CD8-positive, alpha-beta memory T cell (primary cell): ENCODE results near the gene PLXNA2. TPM values are rescaled to one million over a fixed set of nuclear protein-coding genes. Genes with fewer than 3 reads are reported as not detected.

Source experiments
- CTCF ChIA-PET: fragments of 350-600 bp; sonication (Branson Sonifier 250); formaldehyde crosslinking; loops from one replicate; lab custom pipeline; 2021; ENCODE audit warnings: antibody characterized with exemption; lab: Charles Lee
- POLR2A ChIA-PET: fragments of 350-600 bp; sonication (Branson Sonifier 250); formaldehyde crosslinking; loops from one replicate; lab custom pipeline; 2021; ENCODE audit warnings: antibody characterized with exemption; lab: Charles Lee
- DNase-seq, 5 donors: peaks; one replicate each; pipeline versions ENCODE4 v3.0.0 to v3.0.0-alpha.2; 2020 to 2022; ENCODE audit warnings: mixed read lengths in 1 of 5
- H3K27ac ChIP-seq: one replicate; pipeline ENCODE4 v1.7.0; 2013; ENCODE audit warnings: low read depth, mild to moderate bottlenecking, low read length, moderate library complexity
- H3K27me3 ChIP-seq: 2 replicates; pipeline ENCODE4 v1.7.0; 2013; ENCODE audit warnings: low read length, mild to moderate bottlenecking; ENCODE audit not compliant: insufficient read depth, poor library complexity, severe bottlenecking
- H3K36me3 ChIP-seq: 2 replicates; pipeline ENCODE4 v1.7.0; 2013; ENCODE audit warnings: mild to moderate bottlenecking, low read length, moderate library complexity; ENCODE audit not compliant: insufficient read depth
- H3K4me1 ChIP-seq: 2 replicates; pipeline ENCODE4 v1.7.0; 2013; ENCODE audit warnings: mild to moderate bottlenecking, low read length, moderate library complexity; ENCODE audit not compliant: insufficient read depth
- H3K4me3 ChIP-seq: 2 replicates; pipeline ENCODE4 v1.7.0; 2013; ENCODE audit warnings: mild to moderate bottlenecking, low read length
- H3K9me3 ChIP-seq: 2 replicates; pipeline ENCODE4 v1.7.0; 2013; ENCODE audit warnings: mild to moderate bottlenecking, low read length
- H3K27ac Mint-ChIP-seq, 8 donors: one replicate each; pipeline ENCODE4 v1.8.0; 2020 to 2021; ENCODE audit warnings: mixed read lengths in 8 of 8, mild to moderate bottlenecking in 6 of 8, inconsistent platforms in 3 of 8, moderate library complexity in 3 of 8
- H3K27me3 Mint-ChIP-seq, 2 donors: one replicate each; pipeline ENCODE4 v1.8.0; 2020 to 2021; ENCODE audit warnings: mixed read lengths in 2 of 2, mild to moderate bottlenecking in 1 of 2, moderate library complexity in 1 of 2
- H3K36me3 Mint-ChIP-seq, 3 donors: one replicate each; pipeline ENCODE4 v1.8.0; 2020 to 2021; ENCODE audit warnings: mixed read lengths in 3 of 3, inconsistent platforms in 1 of 3, mild to moderate bottlenecking in 1 of 3
- H3K4me1 Mint-ChIP-seq, 3 donors: one replicate each; pipeline ENCODE4 v1.8.0; 2020 to 2021; ENCODE audit warnings: mixed read lengths in 3 of 3, inconsistent platforms in 1 of 3, mild to moderate bottlenecking in 1 of 3
- H3K4me3 Mint-ChIP-seq, 7 donors: one replicate each; pipeline ENCODE4 v1.8.0; 2020 to 2021; ENCODE audit warnings: mixed read lengths in 7 of 7, mild to moderate bottlenecking in 6 of 7, moderate library complexity in 4 of 7, inconsistent platforms in 2 of 7
- H3K9me3 Mint-ChIP-seq, 5 donors: one replicate each; pipeline ENCODE4 v1.8.0; 2020 to 2022; ENCODE audit warnings: mixed read lengths in 5 of 5, mild to moderate bottlenecking in 3 of 5, moderate library complexity in 2 of 5, inconsistent platforms in 1 of 5
- polyA plus RNA-seq: library from polyadenylated mRNA; unstranded; fragments of 300-500 nt; fragmentation: Illumina TruSeq; gene quantifications from one replicate; pipeline ENCODE4 v1.2.3, GENCODE V29; 2021
- total RNA-seq, 2 experiments: library from RNA; stranded (reverse); gene quantifications; one replicate each; pipeline ENCODE4 v1.2.3, GENCODE V29; 2021

Gene PLXNA2
- total and polyA plus RNA-seq, 3 experiments from 2014 or later = 0.75 to 1.1 (median 1.0) TPM

DNA sequence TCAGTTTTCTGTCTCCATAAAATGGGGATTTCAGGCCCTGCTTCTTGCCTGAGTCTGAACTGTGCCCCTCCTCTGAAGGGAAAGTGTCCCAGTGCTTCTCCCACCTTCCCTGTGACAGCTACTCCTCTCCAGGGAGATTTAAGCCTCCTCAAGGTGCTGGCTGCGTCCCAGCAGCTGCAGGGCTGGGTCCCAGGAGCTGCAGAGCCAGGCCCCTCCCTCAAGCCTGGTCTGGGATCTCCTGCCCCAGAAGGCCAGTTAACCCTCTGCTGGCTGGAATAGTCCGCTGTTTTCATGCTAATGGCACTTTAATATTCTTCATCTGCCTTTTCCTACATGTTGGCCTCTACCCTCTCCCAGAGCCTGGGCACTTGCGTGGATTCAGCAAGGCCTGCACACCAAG, 99.0 kb downstream of the PLXNA2 start:
- H3K9me3 ChIP-seq = no peaks in the 10 kb centered on the region
- Mint-ChIP-seq H3K27ac (no peak overlapping the region), H3K4me1 (no peaks in the 10 kb centered on the region), H3K9me3 (no peaks in the 10 kb centered on the region), H3K27me3 (peaks cover 0 to 4% of the 10 kb centered on the region in 2 donors), H3K4me3 (no peak overlapping the region), H3K36me3 (no peaks in the 10 kb centered on the region)
- no peaks in the 10 kb centered on the region for H3K36me3 ChIP-seq
- no peak for DNase-seq
- no peak overlapping the region for H3K27ac ChIP-seq
- CTCF ChIA-PET = no interaction called here
- no peak overlapping the region for H3K4me3 ChIP-seq
- H3K27me3 ChIP-seq = no peaks in the 10 kb centered on the region
- H3K4me1 ChIP-seq = no peaks in the 10 kb centered on the region
- POLR2A ChIA-PET = no interaction called here

DNA sequence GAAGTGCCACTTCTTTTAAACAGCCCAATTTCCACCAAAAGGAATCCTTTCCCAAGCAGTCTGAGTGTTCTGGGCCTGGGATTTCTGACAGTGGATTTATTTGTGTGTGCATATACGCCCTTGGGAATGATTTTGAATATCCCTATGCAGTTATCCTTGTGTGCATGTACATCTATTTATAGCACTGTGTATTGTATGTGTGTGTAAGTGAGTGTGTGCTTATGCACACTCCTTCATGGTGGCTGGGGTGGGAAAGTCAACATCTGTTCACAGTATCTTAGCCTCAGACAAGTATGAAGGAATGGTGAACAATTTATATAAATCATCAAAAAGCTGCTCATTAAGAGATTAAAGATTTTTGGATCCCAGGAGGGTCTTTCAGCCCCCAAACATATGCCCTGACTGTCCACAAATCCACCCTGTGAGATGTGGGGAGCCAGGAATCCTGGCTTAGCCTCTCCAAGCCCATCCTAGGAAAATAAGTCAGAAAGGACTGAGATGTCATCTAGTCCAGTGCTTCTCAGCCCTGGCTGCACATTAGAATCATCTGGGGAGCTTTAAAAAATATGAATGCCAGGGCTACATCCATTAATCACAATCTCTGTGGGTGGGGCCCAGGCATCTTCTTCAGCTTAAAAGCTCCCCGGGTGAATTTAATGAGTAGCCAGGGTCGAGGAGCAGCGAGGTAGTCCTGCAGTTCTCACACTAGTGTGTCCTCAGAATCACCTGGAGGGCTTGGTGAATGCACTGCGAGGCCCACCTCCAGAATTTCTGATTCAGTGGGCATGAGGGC, 101.4 kb downstream of the PLXNA2 start:
- ChIA-PET CTCF (interaction anchor here (1.1 to 1.3 kb wide), 3 partner anchors 9 to 102 kb away, joined by 3 to 5 read pairs (median 3); no protein-coding TSS in a partner anchor), POLR2A (no interaction called here)
- H3K9me3 Mint-ChIP-seq = no peaks in the 10 kb centered on the region
- Histone ChIP-seq H3K36me3 (no peaks in the 10 kb centered on the region), H3K27me3 (no peaks in the 10 kb centered on the region), H3K4me3 (no peak overlapping the region), H3K4me1 (no peaks in the 10 kb centered on the region), H3K9me3 (no peaks in the 10 kb centered on the region), H3K27ac (no peak overlapping the region)
- H3K27me3 Mint-ChIP-seq = peaks cover 0 to 4% of the 10 kb centered on the region in 2 donors
- H3K4me1 Mint-ChIP-seq = no peaks in the 10 kb centered on the region
- no peak overlapping the region for H3K27ac Mint-ChIP-seq
- H3K36me3 Mint-ChIP-seq = no peaks in the 10 kb centered on the region
- no peak overlapping the region for H3K4me3 Mint-ChIP-seq
- no peak for DNase-seq

DNA sequence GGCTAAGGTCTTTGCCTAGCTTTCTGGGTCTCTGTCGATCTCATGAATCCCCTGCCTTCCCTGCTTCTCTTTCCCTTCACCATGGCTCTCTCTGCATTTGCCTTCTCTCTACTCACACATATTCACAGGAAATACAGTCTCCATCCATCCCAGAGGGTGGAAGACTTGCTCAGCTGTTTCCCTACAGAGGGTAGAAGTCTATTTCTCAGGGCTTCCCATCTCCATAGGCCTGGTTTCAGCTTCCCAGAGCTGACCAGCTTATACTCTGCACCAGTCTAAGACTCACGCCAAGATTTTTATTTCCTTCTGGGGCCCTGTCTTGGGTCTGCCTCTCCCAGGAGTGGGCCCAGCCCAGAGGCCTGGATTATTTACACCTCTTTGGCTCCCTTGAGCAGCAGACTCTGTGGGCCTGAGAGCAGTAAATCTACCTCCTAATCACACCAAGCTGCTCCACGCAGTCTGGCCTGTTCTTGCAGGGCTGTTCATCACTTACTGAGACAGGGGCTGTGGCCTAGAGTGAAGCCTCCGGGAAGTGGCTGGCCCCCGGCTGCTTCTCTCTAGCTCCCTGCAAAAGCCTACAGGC, 102.5 kb downstream of the PLXNA2 start:
- no peak overlapping the region for H3K4me3 ChIP-seq
- DNase-seq = no peak
- Mint-ChIP-seq H3K36me3 (no peaks in the 10 kb centered on the region), H3K4me3 (no peak overlapping the region), H3K9me3 (no peaks in the 10 kb centered on the region), H3K27me3 (peaks cover 0 to 6% of the 10 kb centered on the region in 2 donors), H3K27ac (peak overlapping the region in 1 of 8 donors; percentile 0), H3K4me1 (no peaks in the 10 kb centered on the region)
- POLR2A ChIA-PET = no interaction called here
- CTCF ChIA-PET = interaction anchor here (1.0 to 1.3 kb wide), 2 partner anchors 9 to 10 kb away, joined by 3 read pairs; no protein-coding TSS in a partner anchor
- no peaks in the 10 kb centered on the region for H3K4me1 ChIP-seq
- H3K27ac ChIP-seq = no peak overlapping the region
- H3K36me3 ChIP-seq = no peaks in the 10 kb centered on the region
- H3K27me3 ChIP-seq = no peaks in the 10 kb centered on the region
- H3K9me3 ChIP-seq = no peaks in the 10 kb centered on the region

DNA sequence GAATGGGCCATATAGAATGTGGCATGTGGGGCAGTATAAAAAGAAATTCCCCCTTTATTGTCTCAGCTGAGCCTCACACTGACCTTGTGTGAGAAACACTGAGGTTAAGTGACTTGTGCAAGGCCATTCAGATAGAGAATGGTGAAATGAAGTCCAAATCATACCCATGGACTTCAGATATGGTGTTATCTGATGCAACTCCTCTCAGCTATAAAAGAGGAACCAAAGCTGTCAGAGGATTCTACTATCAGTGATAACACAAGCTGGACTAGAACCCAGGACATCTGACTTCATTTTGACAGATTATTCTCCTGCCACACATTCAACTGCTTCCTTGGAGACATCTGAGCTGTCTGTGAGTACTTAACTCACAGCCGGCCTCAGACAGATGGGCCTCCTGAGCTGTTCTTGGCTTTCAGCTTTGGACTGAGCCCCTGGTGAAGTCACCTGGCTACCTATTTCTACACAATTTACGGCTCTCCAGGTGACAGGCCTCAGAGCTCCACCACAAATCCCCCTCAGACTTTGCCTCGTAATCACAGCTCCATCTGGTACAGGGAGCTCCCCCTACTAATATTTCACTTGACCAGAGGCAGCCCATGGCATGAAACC, 104.6 kb downstream of the PLXNA2 start:
- H3K4me3 Mint-ChIP-seq = no peak overlapping the region
- Histone ChIP-seq H3K27ac (no peak overlapping the region), H3K4me3 (no peak overlapping the region), H3K4me1 (no peaks in the 10 kb centered on the region), H3K27me3 (no peaks in the 10 kb centered on the region), H3K36me3 (no peaks in the 10 kb centered on the region), H3K9me3 (no peaks in the 10 kb centered on the region)
- CTCF ChIA-PET = interaction anchor here (0.8 kb wide), 1 partner anchor 10 kb away, joined by 3 read pairs; no protein-coding TSS in a partner anchor
- H3K9me3 Mint-ChIP-seq = no peaks in the 10 kb centered on the region
- H3K4me1 Mint-ChIP-seq = no peaks in the 10 kb centered on the region
- no peaks in the 10 kb centered on the region for H3K36me3 Mint-ChIP-seq
- no peak for DNase-seq
- H3K27ac Mint-ChIP-seq = peak overlapping the region in 1 of 8 donors; percentile 34
- POLR2A ChIA-PET = no interaction called here
- H3K27me3 Mint-ChIP-seq = peaks cover 0 to 2% of the 10 kb centered on the region in 2 donors

DNA sequence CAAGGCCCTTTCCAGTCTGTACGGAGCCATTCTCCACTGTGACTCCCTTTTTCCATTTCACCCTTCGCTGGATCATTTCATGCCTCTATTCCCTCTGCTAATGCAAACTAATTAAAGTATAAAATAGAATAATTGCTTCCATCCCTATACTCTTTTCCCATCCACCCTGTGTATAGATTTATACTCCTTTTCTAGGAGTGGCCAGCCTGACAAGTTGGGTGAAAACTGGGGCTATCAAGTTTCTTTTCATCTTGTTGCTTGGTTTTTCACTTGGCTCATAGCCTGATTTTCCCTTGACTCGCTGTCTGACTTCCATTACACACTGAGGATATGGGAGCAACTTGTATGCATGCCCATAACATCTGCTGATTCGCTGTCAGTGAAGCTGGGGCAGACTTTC, 107.0 kb downstream of the PLXNA2 start:
- no peak overlapping the region for H3K4me3 Mint-ChIP-seq
- Histone ChIP-seq H3K36me3 (no peaks in the 10 kb centered on the region), H3K4me1 (no peaks in the 10 kb centered on the region), H3K9me3 (no peaks in the 10 kb centered on the region), H3K27ac (no peak overlapping the region), H3K4me3 (no peak overlapping the region), H3K27me3 (no peaks in the 10 kb centered on the region)
- ChIA-PET POLR2A (no interaction called here), CTCF (no interaction called here)
- H3K27me3 Mint-ChIP-seq = peaks cover 2% of the 10 kb centered on the region in 2 donors
- peaks cover 0 to 3% (median 2%) of the 10 kb centered on the region in 3 donors for H3K4me1 Mint-ChIP-seq
- DNase-seq = no peak
- no peaks in the 10 kb centered on the region for H3K36me3 Mint-ChIP-seq
- no peaks in the 10 kb centered on the region for H3K9me3 Mint-ChIP-seq
- H3K27ac Mint-ChIP-seq = no peak overlapping the region

DNA sequence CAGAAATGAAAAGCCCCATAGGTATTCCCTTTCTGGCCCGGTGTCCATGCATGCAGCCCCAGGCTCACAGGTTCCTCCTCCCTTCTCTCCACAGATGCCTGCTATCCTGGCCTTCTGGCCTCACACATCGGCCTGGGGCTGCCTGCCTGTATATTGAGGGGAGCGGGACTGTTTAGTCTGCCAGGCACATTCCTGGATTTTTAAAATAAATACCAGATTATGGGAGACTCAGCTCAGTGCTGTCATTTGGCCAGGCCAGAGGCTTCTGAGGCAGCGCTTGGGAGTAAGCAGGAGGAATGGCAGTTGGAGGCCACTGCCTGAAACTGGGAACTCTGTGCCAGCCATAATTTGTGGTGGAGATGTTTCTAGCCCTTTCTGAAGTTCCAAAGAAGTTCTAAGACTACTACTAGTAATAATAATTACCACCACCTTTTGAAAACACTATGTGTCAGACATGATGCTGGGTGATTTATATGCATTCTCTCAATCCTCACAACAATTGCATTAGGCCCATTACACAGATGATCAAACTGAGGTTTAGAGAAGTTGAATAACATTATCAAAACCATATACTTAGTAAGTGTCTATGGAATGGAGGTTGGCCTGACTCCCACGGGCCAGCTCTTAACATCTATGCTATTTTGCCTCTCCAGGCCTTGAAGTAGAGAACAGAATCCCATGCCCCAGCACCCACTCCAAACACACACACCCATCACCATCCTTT, 107.6 kb downstream of the PLXNA2 start:
- Mint-ChIP-seq H3K4me1 (peaks cover 4 to 9% (median 8%) of the 10 kb centered on the region in 3 donors), H3K9me3 (no peaks in the 10 kb centered on the region), H3K27me3 (peaks cover 4 to 8% of the 10 kb centered on the region in 2 donors), H3K4me3 (no peak overlapping the region), H3K36me3 (no peaks in the 10 kb centered on the region), H3K27ac (no peak overlapping the region)
- no peak overlapping the region for H3K4me3 ChIP-seq
- H3K4me1 ChIP-seq = no peaks in the 10 kb centered on the region
- peaks cover 1% of the 10 kb centered on the region for H3K27me3 ChIP-seq
- ChIA-PET POLR2A (no interaction called here), CTCF (interaction anchor here (1.2 kb wide), 1 partner anchor 100 kb away, joined by 3 read pairs; no protein-coding TSS in a partner anchor)
- H3K9me3 ChIP-seq = no peaks in the 10 kb centered on the region
- no peak overlapping the region for H3K27ac ChIP-seq
- no peak for DNase-seq
- H3K36me3 ChIP-seq = no peaks in the 10 kb centered on the region

DNA sequence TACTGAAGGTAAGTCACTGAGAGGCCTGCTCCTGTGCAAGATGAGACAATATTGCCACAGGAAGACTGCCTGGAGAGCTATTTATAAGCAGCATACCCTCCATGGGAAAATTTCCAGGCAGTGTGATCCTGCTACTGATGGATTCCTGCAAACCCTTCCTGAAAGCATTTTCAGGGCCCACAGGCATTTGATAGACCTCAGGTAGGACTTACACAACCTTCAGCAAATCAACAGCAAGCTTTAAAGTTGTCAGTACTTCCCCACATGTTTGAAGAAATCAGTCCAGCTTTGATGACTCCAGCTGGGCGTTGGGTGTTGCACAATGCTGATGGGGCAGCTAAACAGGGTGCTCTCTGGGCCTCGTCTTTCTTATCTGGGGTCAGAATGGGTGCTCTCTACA, 108.8 kb downstream of the PLXNA2 start:
- Histone ChIP-seq H3K27ac (no peak overlapping the region), H3K9me3 (no peaks in the 10 kb centered on the region), H3K4me1 (no peaks in the 10 kb centered on the region), H3K4me3 (no peak overlapping the region), H3K36me3 (no peaks in the 10 kb centered on the region), H3K27me3 (peaks cover 6% of the 10 kb centered on the region)
- no peak overlapping the region for H3K4me3 Mint-ChIP-seq
- H3K27ac Mint-ChIP-seq = no peak overlapping the region
- POLR2A ChIA-PET = no interaction called here
- no peak for DNase-seq
- peaks cover 6 to 14% of the 10 kb centered on the region in 2 donors for H3K27me3 Mint-ChIP-seq
- H3K36me3 Mint-ChIP-seq = no peaks in the 10 kb centered on the region
- CTCF ChIA-PET = no interaction called here
- no peaks in the 10 kb centered on the region for H3K9me3 Mint-ChIP-seq
- H3K4me1 Mint-ChIP-seq = peaks cover 4 to 9% (median 8%) of the 10 kb centered on the region in 3 donors
